Measurements from ENCODE around the gene CD80. TPM values are rescaled to one million over a fixed set of nuclear protein-coding genes. Genes with fewer than 3 reads are reported as not detected.

The CD80 gene
- total and polyA plus RNA-seq, 9 of the 15 experiments (the other 6 are each of a cell fraction or from before 2014, with no cell fraction given) = 3.0 to 8.2 (median 5.7) TPM

GRCh38 chr3:119494597-119494996, 64.8 kb downstream of the CD80 start:
- H3K4me1 ChIP-seq (replicated peaks in 1 of 2; ENCODE audit: control insufficient read depth in 2 of 2, insufficient read depth in 2 of 2, low read length in 2 of 2) = no peaks in the 10 kb centered on the region; a peak in 1 of 5 replicates
- no peaks in the 10 kb centered on the region for H4K20me1 ChIP-seq (replicated peaks; ENCODE audit: control insufficient read depth, insufficient read depth, low read length)
- H3K27me3 ChIP-seq (ENCODE audit: control insufficient read depth in 2 of 2, insufficient read depth in 2 of 2, low read length in 2 of 2) = no peaks in the 10 kb centered on the region
- H3K9me1 ChIP-seq (ENCODE audit: control insufficient read depth, insufficient read depth, low read length) = no peaks in the 10 kb centered on the region
- BruUV-seq (replicated peaks) = no TSS peak
- in situ Hi-C loops (cut with MboI) = no loop called here
- CTCF ChIA-PET (ENCODE audit: low intra/inter-chr PET ratio) = no interaction called here
- no peak overlapping the region for H3K27ac ChIP-seq (ENCODE audit: extremely low read depth, low read depth, low read length)
- WGBS (ENCODE audit: insufficient coverage, low coverage, missing lambda C conversion rate) = 43% methylated on average over 2 of the region's 2 CpGs
- no peak overlapping the region for H2AFZ ChIP-seq (ENCODE audit: low read depth, low read length)
- ATAC-seq (no peak), FAIRE-seq (no peak), DNase-seq (ENCODE audit: extremely low read depth in 1 of 4, low spot score in 3 of 4) (no peak)
- no peak overlapping the region for H3K4me3 ChIP-seq
- POLR2A ChIA-PET = interaction anchor here (0.9 kb wide), 1 partner anchor 13 kb away, joined by 4 read pairs; no protein-coding TSS in a partner anchor
- H3K79me2 ChIP-seq (ENCODE audit: control insufficient read depth, insufficient read depth, low read length) = peaks cover 21% of the 10 kb centered on the region
- H3K36me3 ChIP-seq (ENCODE audit: control insufficient read depth, insufficient read depth, low read length) = peaks cover 24% of the 10 kb centered on the region; the same call in 2 of the 3 replicates
- TF ChIP-seq PHF21A (IDR thresholded peaks at IDR 0.05; ENCODE audit: borderline replicate concordance, low read depth) = no peak
- TF ChIP-seq CTCF (IDR thresholded peaks at IDR 0.05 in 2 of 3, conservative IDR thresholded peaks at IDR 0.05 in 1 of 3; ENCODE audit: insufficient read depth in 2 of 3, low read depth in 1 of 3, low read length in 3 of 3) = peak in 1 of 3 experiments; percentile 12; a peak in 1 of 6 replicates
- TF ChIP-seq ILF3 (IDR thresholded peaks at IDR 0.05; ENCODE audit: borderline replicate concordance) = no peak
- no peak for TF ChIP-seq ZZZ3 (IDR thresholded peaks at IDR 0.05)
- TF ChIP-seq BCLAF1 (IDR thresholded peaks at IDR 0.05; ENCODE audit: borderline replicate concordance in 1 of 2, control insufficient read depth in 1 of 2, low read depth in 2 of 2, low read length in 1 of 2) = no peak
- no peak for TF ChIP-seq GTF2A2 (tag; IDR thresholded peaks at IDR 0.05)
- intact Hi-C loops (cut with micrococcal nuclease) = no loop called here
- H3K9me3 ChIP-seq (replicated peaks; ENCODE audit: control insufficient read depth, insufficient read depth, low read depth, low read length) = no peaks in the 10 kb centered on the region
- H3K4me2 ChIP-seq (ENCODE audit: insufficient read depth, low read length) = no peak overlapping the region
- no peak overlapping the region for H3K9ac ChIP-seq (ENCODE audit: insufficient read depth in 1 of 2, low read depth in 2 of 2, low read length in 2 of 2)

Data from K562 (cell line).